GM21737 (cell line): ENCODE results near the gene SOX11.

Experiments
- ATAC-seq: cut with Tn5 transposase; IDR thresholded peaks from one replicate; pipeline ENCODE4 v1.9.1; 2021; ENCODE audit warnings: mild to moderate bottlenecking, moderate library complexity; ENCODE audit not compliant: unreplicated experiment

SOX11 gene

DNA sequence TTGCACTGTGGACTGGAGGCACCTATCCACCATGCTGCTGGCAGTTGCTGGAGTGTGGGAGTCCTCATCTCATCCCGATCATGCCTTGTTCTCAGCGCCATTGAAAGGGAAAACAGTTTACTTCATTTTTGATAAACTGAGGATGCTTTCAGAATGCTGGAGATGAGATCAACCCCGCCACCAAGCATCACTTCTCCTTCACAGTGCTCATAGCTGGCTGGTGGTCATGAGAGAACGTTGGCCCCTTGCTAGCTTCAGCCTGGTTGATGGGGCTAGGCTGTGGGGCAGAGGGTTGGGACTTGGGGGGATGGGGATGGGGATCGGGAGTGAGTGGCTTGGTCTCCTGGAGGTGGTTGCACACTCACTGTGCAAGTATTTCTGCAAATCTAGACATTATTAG lies 30.1 kb downstream of the SOX11 start:
- ATAC-seq, result no peak

DNA sequence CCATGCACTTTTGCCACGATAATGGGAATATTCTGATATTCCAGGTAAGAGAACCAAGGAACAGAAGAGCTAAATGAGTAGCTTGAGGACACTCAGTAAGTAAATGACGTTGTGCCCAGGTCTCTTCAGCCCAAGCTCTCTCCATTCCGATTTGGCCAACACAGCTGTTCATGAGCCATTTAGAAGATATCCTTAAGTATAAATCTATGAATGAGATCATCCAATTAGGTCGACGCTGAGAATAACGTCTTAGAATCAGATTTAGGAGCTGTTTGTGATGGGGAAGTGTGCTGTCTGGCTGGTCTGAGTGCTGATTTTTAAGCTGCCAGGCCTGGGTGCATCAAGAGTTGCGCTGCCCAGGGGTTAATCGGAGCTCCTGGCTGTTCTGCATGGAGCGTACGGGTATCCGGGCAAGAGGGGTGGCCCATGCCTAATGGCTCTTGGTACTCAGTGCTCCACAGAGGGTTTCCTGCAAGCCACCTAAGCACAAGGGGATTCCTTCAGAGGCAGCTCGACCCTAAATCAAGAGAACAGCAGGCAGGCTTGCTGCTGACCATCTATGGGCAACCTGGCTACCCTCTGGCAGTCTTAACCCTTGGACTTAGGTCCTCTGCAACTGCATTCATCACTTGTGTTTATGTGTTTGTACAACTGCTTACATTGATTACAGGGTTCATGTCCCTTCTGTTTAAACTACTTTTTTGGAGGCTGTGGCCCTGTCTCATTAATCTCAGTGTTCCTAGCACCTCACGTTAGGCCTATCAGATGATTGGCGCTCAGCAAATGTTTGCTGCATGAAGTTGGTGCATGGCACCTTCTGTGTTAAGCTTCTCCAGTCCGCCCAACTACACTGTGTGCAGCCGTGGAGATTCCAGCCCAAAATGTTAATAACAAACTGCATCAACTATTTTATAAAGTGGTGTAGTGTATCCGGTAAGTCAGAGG lies 31.9 kb downstream of the SOX11 start:
- ATAC-seq, result no peak

DNA sequence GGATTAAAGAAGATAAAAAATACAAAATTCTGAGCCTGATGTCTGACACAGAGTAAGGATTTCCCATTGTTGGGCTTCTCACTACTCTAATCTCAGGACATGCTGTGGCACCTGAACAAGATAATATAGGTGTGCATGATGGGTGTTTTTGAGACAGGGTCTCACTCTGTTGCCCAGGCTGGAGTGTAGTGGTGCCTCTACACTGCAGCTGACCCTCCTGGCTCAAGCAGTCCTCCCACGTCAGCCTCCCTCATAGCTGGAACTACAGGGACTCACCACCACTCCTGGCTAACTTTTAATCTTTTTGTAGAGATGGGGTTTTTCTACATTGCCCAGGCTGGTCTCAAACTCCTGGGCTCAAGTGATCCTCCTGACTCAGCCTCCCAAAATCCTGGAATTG lies 32.9 kb downstream of the SOX11 start:
- ATAC-seq, result no peak

DNA sequence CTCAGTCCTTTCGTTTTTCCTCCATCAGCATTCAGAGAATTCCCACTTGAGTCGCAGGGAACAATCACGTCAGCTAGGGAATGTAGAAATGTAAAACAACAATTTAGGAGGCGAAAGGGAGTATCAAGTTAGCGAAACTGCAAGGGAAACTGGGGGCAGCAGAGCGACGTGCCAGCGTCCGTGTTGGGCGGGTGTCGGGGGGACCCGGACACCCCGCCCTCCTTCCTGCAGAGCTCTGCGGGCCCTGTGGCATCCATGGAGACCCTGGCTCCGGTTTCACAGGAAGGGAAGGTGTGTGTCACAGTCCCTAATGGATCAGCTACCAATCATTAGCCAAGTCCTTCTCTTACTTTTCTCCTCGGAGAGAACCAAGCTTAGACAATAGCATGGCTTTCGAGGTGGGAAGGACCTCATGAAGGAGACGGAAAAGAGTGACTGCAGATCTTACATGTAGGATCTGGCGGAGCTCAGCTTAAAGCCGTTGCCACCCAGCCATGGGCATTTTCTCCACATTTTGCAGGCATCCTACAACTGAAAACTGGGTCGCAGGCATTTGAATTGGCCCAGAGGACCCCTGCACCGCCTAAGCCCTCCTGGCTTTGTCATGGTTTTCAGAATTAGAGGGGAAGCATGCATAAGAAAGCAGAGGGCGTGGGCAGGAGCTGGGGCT lies 33.7 kb downstream of the SOX11 start:
- ATAC-seq, result no peak

DNA sequence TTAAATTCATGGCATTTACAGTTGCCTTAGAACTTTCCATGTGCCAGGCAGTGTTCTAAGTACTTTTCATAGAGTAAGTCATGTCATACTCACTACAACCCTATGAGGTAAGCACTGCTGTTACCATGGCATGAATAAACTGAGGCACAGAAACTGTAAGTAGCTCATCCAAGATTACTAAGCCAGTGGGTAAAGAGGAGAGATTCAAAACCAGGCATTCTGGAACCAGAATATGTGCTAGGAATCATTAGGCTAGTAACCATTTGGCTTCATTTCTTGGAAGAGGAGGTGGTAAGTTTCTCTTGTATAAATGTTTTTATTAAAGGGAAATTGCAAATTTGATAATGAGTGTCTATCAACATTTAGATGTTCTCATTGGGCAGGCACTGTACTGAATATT lies 35.1 kb downstream of the SOX11 start:
- no peak for ATAC-seq

DNA sequence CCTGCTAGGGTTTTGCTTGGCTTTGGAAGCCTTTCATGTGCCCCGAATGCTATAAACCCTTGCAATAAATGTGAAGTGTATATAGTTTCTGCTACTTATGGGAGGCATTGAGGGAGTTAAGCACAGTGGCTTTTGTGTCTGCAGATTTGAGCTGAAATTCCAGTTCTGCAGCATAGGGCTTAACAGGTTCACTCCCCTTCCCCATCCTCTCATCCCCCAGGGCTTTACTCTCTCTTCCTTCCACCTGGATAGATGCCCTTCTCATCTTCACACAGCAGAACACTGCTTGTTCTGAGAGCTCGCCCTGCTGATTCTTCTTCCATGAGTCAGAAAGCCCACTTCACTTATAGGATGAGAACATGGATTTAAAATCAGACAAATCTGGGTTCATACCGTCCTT lies 37.2 kb downstream of the SOX11 start:
- no peak for ATAC-seq

DNA sequence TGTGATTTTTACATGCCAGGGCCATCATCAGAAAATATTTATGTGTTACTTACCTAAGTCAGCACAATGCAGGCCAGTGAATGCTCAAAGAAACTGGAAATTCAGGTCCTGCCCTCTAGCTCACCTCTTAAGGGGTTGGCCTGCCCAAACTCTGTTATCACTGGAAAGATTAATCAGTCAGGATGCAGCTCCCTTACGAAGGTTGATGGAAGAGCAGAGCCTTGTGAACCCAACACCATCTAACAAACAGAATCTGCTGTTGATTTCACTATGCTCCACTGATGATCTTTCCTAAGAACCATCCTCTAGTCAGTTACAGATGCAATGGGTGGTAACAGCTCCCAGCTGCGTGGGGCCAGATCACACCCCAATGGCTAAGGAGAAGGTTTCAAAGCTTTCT lies 38.2 kb downstream of the SOX11 start:
- ATAC-seq, result no peak

DNA sequence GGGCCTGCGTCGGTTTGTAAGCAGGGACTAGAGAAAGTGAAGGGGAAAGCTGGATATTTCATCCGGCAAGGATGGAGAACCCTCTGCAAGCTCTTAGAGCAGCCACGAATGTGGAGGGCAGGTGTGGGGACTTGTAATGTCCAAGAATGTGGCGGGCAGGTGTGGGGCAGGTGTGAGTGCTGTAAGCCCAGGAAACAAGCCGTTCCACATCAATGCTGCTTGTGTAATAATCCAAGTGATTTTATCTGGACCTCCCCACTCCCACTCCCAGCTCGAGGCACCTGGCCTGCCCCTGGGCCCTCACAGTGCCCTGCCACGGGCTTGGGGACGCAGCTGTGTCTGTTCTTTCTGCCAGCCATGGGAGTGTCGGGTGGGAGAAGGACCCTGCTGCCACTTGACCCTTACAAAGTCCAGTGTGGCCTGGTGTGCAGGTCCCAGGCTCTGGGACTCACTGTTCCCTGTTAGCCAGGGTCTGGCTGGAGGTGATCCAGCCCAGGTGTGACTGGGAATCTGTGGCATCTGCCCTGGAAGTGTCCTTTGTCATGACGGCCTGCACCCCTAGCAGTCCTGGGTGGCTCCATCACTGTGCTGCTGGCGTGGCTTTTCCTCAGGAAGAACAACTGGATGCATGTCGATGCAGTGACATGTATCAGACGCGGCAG lies 42.8 kb downstream of the SOX11 start:
- no peak for ATAC-seq

DNA sequence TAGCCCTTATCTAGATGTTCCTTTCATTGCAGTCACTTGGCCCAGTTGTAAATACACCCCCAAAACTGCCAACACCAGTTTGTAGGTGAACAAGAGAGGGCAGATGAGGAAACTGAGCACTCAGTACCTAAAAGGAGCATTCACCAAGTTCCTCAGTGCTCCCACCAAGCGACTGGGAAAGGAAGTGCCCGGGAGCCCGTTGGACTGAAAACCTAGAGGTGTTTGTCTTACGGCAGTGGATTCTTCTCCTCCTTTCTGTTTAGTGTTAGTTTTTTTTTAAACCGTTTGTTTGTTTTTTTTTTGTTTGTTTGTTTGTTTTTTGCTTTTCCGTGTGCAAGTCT lies 43.3 kb downstream of the SOX11 start:
- no peak for ATAC-seq

DNA sequence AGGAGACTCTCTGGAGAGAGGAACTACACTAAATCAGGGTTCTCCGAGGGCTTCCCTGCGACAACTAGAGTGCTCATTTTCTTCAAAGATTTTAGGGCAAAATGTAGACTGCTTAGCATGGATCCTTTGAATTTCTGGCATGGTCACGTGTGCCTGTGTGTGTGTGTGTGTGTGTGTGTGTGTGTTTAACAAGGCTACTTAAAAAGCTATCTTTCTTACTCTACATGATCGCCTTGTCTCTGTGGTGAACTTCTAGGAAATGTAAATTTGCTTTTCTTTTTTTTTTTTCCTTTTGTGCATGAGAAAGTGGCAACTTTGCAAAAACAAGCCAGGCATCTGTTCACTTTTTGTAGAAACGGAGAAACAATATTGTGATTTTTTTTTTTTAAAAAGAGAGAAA lies 43.9 kb downstream of the SOX11 start:
- no peak for ATAC-seq

DNA sequence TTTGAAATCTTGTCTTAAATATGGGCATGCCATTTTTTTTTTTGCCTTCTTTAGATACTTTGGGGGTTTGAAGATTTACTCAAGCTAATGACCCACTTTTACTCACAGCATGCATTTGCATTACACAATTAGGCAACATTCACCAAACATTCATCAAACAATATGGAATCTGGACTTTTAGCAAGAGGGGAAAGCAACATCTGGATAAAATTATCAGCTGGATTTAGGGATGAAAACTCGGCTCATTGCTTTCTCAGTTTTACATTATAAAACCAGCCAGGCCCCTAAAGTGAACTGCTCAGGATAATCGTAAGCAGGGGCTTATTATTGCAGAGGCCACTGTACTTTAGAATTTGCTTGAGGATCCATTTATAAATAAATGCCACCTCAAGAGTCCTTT lies 44.7 kb downstream of the SOX11 start:
- ATAC-seq, result no peak

DNA sequence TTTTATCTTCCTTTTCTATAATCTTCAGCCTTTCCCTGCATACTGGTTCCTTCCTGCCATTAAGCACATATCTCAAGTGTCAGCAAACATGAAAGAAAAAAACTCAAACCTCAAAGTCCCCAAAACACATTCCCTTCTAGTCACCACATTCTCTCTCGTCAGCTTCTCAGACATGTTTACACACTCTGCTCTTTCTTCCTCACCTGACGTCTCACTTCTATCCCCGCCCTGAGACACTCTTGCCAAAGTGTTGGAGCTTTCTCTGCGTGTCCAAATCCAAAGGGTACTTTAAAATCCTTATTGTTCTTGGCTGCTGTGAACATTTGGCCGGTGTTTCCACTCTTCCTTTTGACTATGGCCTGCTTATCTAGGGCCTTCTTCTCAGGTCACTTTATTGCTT lies 47.9 kb downstream of the SOX11 start:
- no peak for ATAC-seq

DNA sequence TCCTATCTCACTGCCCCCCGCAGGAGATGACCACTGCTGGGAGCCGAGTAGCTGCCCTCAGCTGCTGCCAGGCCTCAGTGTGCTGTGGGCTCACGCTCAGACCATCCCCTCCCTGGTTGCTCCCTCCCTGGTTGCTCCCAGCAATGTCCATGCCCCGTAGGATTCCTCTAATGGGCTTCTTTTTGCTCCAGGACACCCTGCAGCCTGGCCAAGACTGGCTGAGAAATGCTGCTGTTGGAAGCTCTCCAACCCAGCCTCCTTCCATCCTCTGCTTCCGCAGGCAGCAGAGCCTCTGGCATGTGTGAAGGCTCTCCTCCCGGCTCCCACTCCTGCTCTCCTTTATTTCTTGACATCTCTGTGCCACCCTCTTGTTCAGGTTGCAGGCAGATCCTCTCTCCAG lies 48.6 kb downstream of the SOX11 start:
- ATAC-seq, result no peak

DNA sequence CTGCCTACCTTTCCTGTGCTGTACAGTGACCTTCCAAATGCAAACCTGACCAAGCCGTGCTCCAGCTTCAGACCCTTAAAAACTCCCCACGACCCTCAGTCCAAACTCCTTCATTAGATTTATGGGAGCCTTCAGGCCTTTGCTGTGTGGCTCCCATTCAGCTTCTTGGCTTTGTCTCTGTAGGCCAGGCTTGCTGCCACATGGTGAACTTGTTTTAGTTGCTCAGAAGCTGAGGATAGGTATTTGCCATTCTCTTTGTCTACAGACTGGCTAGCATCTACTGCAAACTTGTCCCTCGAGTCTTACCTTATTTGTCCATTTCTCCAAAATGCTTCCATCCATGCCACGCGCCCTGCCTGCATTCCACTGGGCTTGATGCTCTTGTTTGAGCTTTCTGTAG lies 49.1 kb downstream of the SOX11 start:
- ATAC-seq, result no peak

DNA sequence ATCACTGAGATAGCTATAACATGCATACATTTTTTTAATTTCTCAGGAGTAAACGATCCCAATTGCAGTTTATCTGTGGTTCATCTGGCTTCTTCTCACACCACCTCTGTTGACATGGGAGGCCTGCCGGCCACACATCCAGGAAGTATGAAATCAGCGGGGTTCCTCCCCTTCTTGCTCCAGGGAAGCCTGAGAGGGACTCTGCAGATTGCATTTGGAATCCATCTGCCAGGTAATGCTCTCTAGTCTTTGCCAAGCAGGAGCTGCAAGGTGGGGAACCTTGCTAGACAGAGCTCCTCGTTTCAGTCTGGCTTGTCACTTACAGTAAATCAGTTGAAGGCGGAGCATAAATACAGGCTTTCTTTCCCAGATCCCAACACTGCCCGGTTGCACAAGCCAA lies 49.9 kb downstream of the SOX11 start:
- no peak for ATAC-seq

DNA sequence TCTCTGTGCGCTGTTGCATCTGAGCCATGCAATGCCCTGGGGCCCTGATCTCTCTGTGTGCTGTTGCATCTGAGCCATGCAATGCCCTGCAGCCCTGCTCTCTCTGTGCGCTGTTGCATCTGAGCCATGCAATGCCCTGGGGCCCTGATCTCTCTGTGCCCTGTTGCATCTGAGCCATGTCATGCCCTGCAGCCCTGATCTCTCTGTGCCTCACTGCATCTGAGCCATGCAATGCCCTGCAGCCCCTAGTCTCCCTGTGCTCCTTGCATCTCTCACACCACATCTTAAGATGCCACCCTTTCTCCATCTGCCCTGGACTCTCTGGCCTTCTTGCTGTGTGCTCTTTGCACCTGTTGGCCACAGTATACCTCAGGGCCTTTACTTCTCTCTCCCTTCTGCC lies 56.2 kb downstream of the SOX11 start:
- no peak for ATAC-seq

DNA sequence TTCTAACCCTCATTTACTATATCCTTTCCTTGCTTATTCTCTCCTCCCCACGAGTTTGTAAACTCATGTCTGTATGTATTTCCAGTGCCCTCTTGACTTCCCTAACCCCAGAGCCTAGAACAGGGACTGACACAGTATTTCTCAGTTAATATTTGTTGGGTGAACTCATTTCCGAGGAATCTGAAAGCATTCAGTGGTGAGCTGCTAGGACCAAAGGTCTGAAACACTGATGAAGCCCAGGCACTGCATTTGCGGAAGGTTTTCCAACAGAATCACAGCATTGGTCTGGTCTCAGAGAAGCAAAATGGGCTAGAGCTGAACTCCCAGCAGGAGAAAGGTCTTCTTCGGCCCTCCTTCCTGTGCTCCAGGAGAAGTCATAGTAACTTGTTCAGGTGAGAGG lies 56.8 kb downstream of the SOX11 start:
- no peak for ATAC-seq

DNA sequence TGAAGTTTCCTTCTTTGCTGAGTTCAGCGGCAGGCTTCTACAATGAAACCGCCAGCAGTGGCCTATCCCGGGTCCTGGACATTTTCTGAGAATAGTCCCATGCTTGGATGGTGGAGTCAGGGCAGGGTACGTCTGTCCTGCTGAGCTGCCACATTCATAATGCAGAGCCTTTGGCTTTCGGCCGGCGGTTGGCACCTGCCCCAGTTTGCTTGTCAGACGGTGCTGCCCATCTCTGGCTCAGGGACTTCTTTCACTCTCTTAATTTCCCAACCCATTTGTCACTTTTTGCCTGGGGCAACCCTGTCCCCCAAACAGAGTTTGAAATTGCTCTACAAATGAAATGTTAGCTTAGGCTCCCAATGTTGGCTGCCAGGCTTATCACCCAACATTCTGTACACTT lies 57.2 kb downstream of the SOX11 start:
- ATAC-seq, result no peak
